ENCODE measurements around the gene SHROOM3. TPM values are rescaled to one million over a fixed set of nuclear protein-coding genes. Genes with fewer than 3 reads are reported as not detected.

The SHROOM3 gene
- total RNA-seq, 1 donor from 2014 or later, result 16.2 TPM

- Histone ChIP-seq H3K36me3 (no peaks in the 10 kb centered on the region), H3K27me3 (ENCODE audit: low read depth) (no peaks in the 10 kb centered on the region), H3K27ac (replicated peaks) (no peak overlapping the region), H3K4me1 (peaks cover 10% of the 10 kb centered on the region), H3K4me3 (no peak overlapping the region), H3K9me3 (replicated peaks) (no peaks in the 10 kb centered on the region)
- no peak for TF ChIP-seq CTCF (IDR thresholded peaks at IDR 0.05; ENCODE audit: borderline replicate concordance)
- no peak for DNase-seq
- intact Hi-C loops (cut with micrococcal nuclease), result no loop called here
Observed at GRCh38 chr4:76677571-76678326, 242.7 kb downstream of the SHROOM3 start.

- H3K27me3 ChIP-seq (ENCODE audit: low read depth), result no peaks in the 10 kb centered on the region
- H3K4me1 ChIP-seq, result peaks cover 12% of the 10 kb centered on the region
- no peak overlapping the region for H3K27ac ChIP-seq (replicated peaks)
- H3K9me3 ChIP-seq (replicated peaks), result no peaks in the 10 kb centered on the region
- no peak for DNase-seq
- intact Hi-C loops (cut with micrococcal nuclease), result no loop called here
- H3K4me3 ChIP-seq, result no peak overlapping the region
- TF ChIP-seq CTCF (IDR thresholded peaks at IDR 0.05; ENCODE audit: borderline replicate concordance), result no peak
- no peaks in the 10 kb centered on the region for H3K36me3 ChIP-seq
Observed at GRCh38 chr4:76679691-76680090, 244.7 kb downstream of the SHROOM3 start.

- Histone ChIP-seq H3K27ac (replicated peaks) (no peak overlapping the region), H3K4me3 (no peak overlapping the region), H3K4me1 (peaks cover 12% of the 10 kb centered on the region), H3K36me3 (no peaks in the 10 kb centered on the region), H3K27me3 (ENCODE audit: low read depth) (no peaks in the 10 kb centered on the region), H3K9me3 (replicated peaks) (no peaks in the 10 kb centered on the region)
- intact Hi-C loops (cut with micrococcal nuclease), result no loop called here
- DNase-seq, result no peak
- TF ChIP-seq CTCF (IDR thresholded peaks at IDR 0.05; ENCODE audit: borderline replicate concordance), result no peak
Observed at GRCh38 chr4:76680952-76681351, 245.9 kb downstream of the SHROOM3 start.

GRCh38 chr4:76681996-76682395, 247.0 kb downstream of the SHROOM3 start:
- DNase-seq, result no peak
- Histone ChIP-seq H3K36me3 (no peaks in the 10 kb centered on the region), H3K27ac (replicated peaks) (no peak overlapping the region), H3K4me1 (peaks cover 15% of the 10 kb centered on the region), H3K9me3 (replicated peaks) (no peaks in the 10 kb centered on the region), H3K27me3 (ENCODE audit: low read depth) (peaks cover 8% of the 10 kb centered on the region), H3K4me3 (no peak overlapping the region)
- intact Hi-C loops (cut with micrococcal nuclease), result no loop called here
- no peak for TF ChIP-seq CTCF (IDR thresholded peaks at IDR 0.05; ENCODE audit: borderline replicate concordance)

GRCh38 chr4:76683144-76683543, 248.1 kb downstream of the SHROOM3 start:
- DNase-seq, result no peak
- Histone ChIP-seq H3K4me3 (no peak overlapping the region), H3K27ac (replicated peaks) (no peak overlapping the region), H3K36me3 (no peaks in the 10 kb centered on the region), H3K9me3 (replicated peaks) (no peaks in the 10 kb centered on the region), H3K4me1 (peaks cover 26% of the 10 kb centered on the region), H3K27me3 (ENCODE audit: low read depth) (peaks cover 8% of the 10 kb centered on the region)
- no peak for TF ChIP-seq CTCF (IDR thresholded peaks at IDR 0.05; ENCODE audit: borderline replicate concordance)
- intact Hi-C loops (cut with micrococcal nuclease), result no loop called here
